IPS-20b (cell line): ENCODE data around the gene ARPC5L.

ENCODE experiments used
- H3K27ac ChIP-seq: one replicate; pipeline ENCODE4 v1.5.1; 2013; ENCODE audit warnings: low read length
- H3K27me3 ChIP-seq: 2 replicates; pipeline ENCODE4 v1.6.1; 2013; ENCODE audit warnings: mild to moderate bottlenecking, low read length, inconsistent platforms; ENCODE audit not compliant: insufficient read depth
- H3K36me3 ChIP-seq: 2 replicates; pipeline ENCODE4 v1.6.1; 2013; ENCODE audit warnings: low read depth, mild to moderate bottlenecking, inconsistent platforms, low read length, moderate library complexity; ENCODE audit not compliant: insufficient read depth
- H3K4me1 ChIP-seq: 2 replicates; pipeline ENCODE4 v1.6.1; 2013; ENCODE audit warnings: mild to moderate bottlenecking, control low read depth, inconsistent platforms, low read length, moderate library complexity; ENCODE audit not compliant: insufficient read depth
- H3K4me3 ChIP-seq: 2 replicates; pipeline ENCODE4 v1.5.1; 2013; ENCODE audit warnings: mild to moderate bottlenecking, low read length, inconsistent platforms
- H3K9ac ChIP-seq: 2 replicates; pipeline ENCODE4 v1.6.1; 2013; ENCODE audit warnings: low read depth, mild to moderate bottlenecking, inconsistent platforms, low read length, moderate library complexity
- H3K9me3 ChIP-seq: 2 replicates; pipeline ENCODE4 v1.6.1; 2013; ENCODE audit warnings: mild to moderate bottlenecking, low read depth, low read length, inconsistent platforms; ENCODE audit not compliant: insufficient read depth

The ARPC5L gene

GRCh38 chr9:124886866-124887492, 25.0 kb downstream of the ARPC5L start:
- Histone ChIP-seq H3K36me3 (peaks cover 6% of the 10 kb centered on the region), H3K27me3 (no peaks in the 10 kb centered on the region), H3K9me3 (no peaks in the 10 kb centered on the region), H3K27ac (no peak overlapping the region), H3K4me3 (no peak overlapping the region), H3K9ac (no peak overlapping the region), H3K4me1 (peaks cover 5% of the 10 kb centered on the region)

- Histone ChIP-seq H3K9ac (no peak overlapping the region), H3K4me1 (peaks cover 5% of the 10 kb centered on the region), H3K4me3 (no peak overlapping the region), H3K36me3 (peaks cover 6% of the 10 kb centered on the region), H3K27ac (no peak overlapping the region), H3K9me3 (no peaks in the 10 kb centered on the region), H3K27me3 (no peaks in the 10 kb centered on the region)
These were observed 25.9 kb downstream of the ARPC5L start for GRCh38 chr9:124887832-124888231.

GRCh38 chr9:124889006-124889405, 27.1 kb downstream of the ARPC5L start:
- H3K4me1 ChIP-seq = peaks cover 5% of the 10 kb centered on the region
- H3K27me3 ChIP-seq = no peaks in the 10 kb centered on the region
- peaks cover 6% of the 10 kb centered on the region for H3K36me3 ChIP-seq
- H3K9me3 ChIP-seq = no peaks in the 10 kb centered on the region
- H3K4me3 ChIP-seq = no peak overlapping the region
- H3K27ac ChIP-seq = no peak overlapping the region
- no peak overlapping the region for H3K9ac ChIP-seq

GRCh38 chr9:124890179-124890578, 28.2 kb downstream of the ARPC5L start:
- Histone ChIP-seq H3K9me3 (no peaks in the 10 kb centered on the region), H3K36me3 (peaks cover 6% of the 10 kb centered on the region)

GRCh38 chr9:124894035-124894740, 32.3 kb downstream of the ARPC5L start:
- peaks cover 14% of the 10 kb centered on the region for H3K36me3 ChIP-seq
- no peaks in the 10 kb centered on the region for H3K27me3 ChIP-seq
- no peaks in the 10 kb centered on the region; the same call in 1 of the 2 replicates for H3K4me1 ChIP-seq
- H3K27ac ChIP-seq = no peak overlapping the region
- H3K9ac ChIP-seq = no peak overlapping the region
- no peak overlapping the region for H3K4me3 ChIP-seq
- H3K9me3 ChIP-seq = no peaks in the 10 kb centered on the region

More at GRCh38 chr9:124890179-124890578, 28.2 kb downstream of the ARPC5L start:
- Histone ChIP-seq H3K4me1 (no peaks in the 10 kb centered on the region; the same call in 1 of the 2 replicates), H3K9ac (no peak overlapping the region), H3K27me3 (no peaks in the 10 kb centered on the region), H3K4me3 (no peak overlapping the region), H3K27ac (no peak overlapping the region)

- Histone ChIP-seq H3K36me3 (peaks cover 12% of the 10 kb centered on the region), H3K9ac (peak overlapping the region; percentile 23; the same call in 1 of the 2 replicates), H3K27me3 (no peaks in the 10 kb centered on the region), H3K9me3 (no peaks in the 10 kb centered on the region), H3K4me3 (no peak overlapping the region), H3K27ac (no peak overlapping the region), H3K4me1 (no peaks in the 10 kb centered on the region; the same call in 1 of the 2 replicates)
These were observed 32.8 kb downstream of the ARPC5L start for GRCh38 chr9:124894741-124895170.

GRCh38 chr9:124897570-124898460, 35.9 kb downstream of the ARPC5L start:
- Histone ChIP-seq H3K4me1 (no peaks in the 10 kb centered on the region; the same call in 1 of the 2 replicates), H3K36me3 (peaks cover 12% of the 10 kb centered on the region), H3K27ac (no peak overlapping the region), H3K4me3 (no peak overlapping the region), H3K9ac (no peak overlapping the region), H3K9me3 (no peaks in the 10 kb centered on the region), H3K27me3 (no peaks in the 10 kb centered on the region)

- Histone ChIP-seq H3K4me1 (no peaks in the 10 kb centered on the region), H3K9ac (no peak overlapping the region), H3K36me3 (peaks cover 12% of the 10 kb centered on the region), H3K27ac (no peak overlapping the region), H3K27me3 (no peaks in the 10 kb centered on the region), H3K9me3 (no peaks in the 10 kb centered on the region), H3K4me3 (no peak overlapping the region)
These were observed 37.9 kb downstream of the ARPC5L start for GRCh38 chr9:124899845-124900244.

- Histone ChIP-seq H3K36me3 (peaks cover 8% of the 10 kb centered on the region; the same call in 1 of the 2 replicates), H3K4me1 (no peaks in the 10 kb centered on the region), H3K9ac (no peak overlapping the region), H3K4me3 (no peak overlapping the region), H3K9me3 (no peaks in the 10 kb centered on the region), H3K27ac (no peak overlapping the region), H3K27me3 (no peaks in the 10 kb centered on the region)
These were observed 45.0 kb downstream of the ARPC5L start for GRCh38 chr9:124906966-124907365.

GRCh38 chr9:124908098-124908497, 46.2 kb downstream of the ARPC5L start:
- no peak overlapping the region for H3K9ac ChIP-seq
- peaks cover 10% of the 10 kb centered on the region; the same call in 1 of the 2 replicates for H3K36me3 ChIP-seq
- H3K9me3 ChIP-seq = no peaks in the 10 kb centered on the region
- no peaks in the 10 kb centered on the region for H3K27me3 ChIP-seq
- H3K27ac ChIP-seq = no peak overlapping the region
- no peak overlapping the region for H3K4me3 ChIP-seq
- H3K4me1 ChIP-seq = no peaks in the 10 kb centered on the region

- no peak overlapping the region for H3K27ac ChIP-seq
- no peaks in the 10 kb centered on the region for H3K4me1 ChIP-seq
- no peaks in the 10 kb centered on the region for H3K9me3 ChIP-seq
- H3K36me3 ChIP-seq = peaks cover 10% of the 10 kb centered on the region; the same call in 1 of the 2 replicates
- no peak overlapping the region for H3K9ac ChIP-seq
- no peaks in the 10 kb centered on the region for H3K27me3 ChIP-seq
- no peak overlapping the region for H3K4me3 ChIP-seq
These were observed 49.8 kb downstream of the ARPC5L start for GRCh38 chr9:124911766-124912165.
